ENCODE measurements around the gene SNRPD2. TPM values are rescaled to one million over a fixed set of nuclear protein-coding genes. Genes with fewer than 3 reads are reported as not detected.
"Not testable (repeated sequence)": the region's sequence is repeated elsewhere in the genome, so short reads cannot be mapped to it uniquely, and the experiment has no call there.

Gene SNRPD2
- 100 to 1,000 TPM; 206 to 339 (median 266) TPM for polyA plus RNA-seq (ENCODE audit: insufficient read length in 10 of 10)
- long read RNA-seq, donor 1, transcript SNRPD2-201 (3 exons, 901 nt) = major isoform, 143 of 176 reads
- long read RNA-seq, donor 1, partial matches to known transcripts = 24 of 176 reads
- long read RNA-seq, donor 1, other reads (novel, unspliced or antisense) = 8 of 176 reads
- long read RNA-seq, donor 2, transcript SNRPD2-201 (3 exons, 901 nt) = major isoform, 140 of 162 reads
- long read RNA-seq, donor 2, partial matches to known transcripts = 16 of 162 reads
- long read RNA-seq, donor 2, other reads (novel, unspliced or antisense) = 5 of 162 reads
- long read RNA-seq, donor 3 = 0 reads
- long read RNA-seq, donor 4, transcript SNRPD2-201 (3 exons, 901 nt) = major isoform, 100 of 141 reads
- long read RNA-seq, donor 4, partial matches to known transcripts = 40 of 141 reads
- long read RNA-seq, donor 4, other reads (novel, unspliced or antisense) = 0 of 141 reads
- long read RNA-seq, donor 5, transcript SNRPD2-201 (3 exons, 901 nt) = major isoform, 236 of 283 reads
- long read RNA-seq, donor 5, partial matches to known transcripts = 33 of 283 reads
- long read RNA-seq, donor 5, other reads (novel, unspliced or antisense) = 7 of 283 reads
- long read RNA-seq, donor 6, transcript SNRPD2-201 (3 exons, 901 nt) = major isoform, 123 of 167 reads
- long read RNA-seq, donor 6, partial matches to known transcripts = 35 of 167 reads
- long read RNA-seq, donor 6, other reads (novel, unspliced or antisense) = 7 of 167 reads
- long read RNA-seq, donor 7, transcript SNRPD2-201 (3 exons, 901 nt) = major isoform, 97 of 121 reads
- long read RNA-seq, donor 7, partial matches to known transcripts = 24 of 121 reads
- long read RNA-seq, donor 7, other reads (novel, unspliced or antisense) = 0 of 121 reads
- long read RNA-seq, donor 8, transcript SNRPD2-201 (3 exons, 901 nt) = major isoform, 117 of 146 reads
- long read RNA-seq, donor 8, partial matches to known transcripts = 22 of 146 reads
- long read RNA-seq, donor 8, other reads (novel, unspliced or antisense) = 6 of 146 reads
- long read RNA-seq, donor 9, transcript SNRPD2-201 (3 exons, 901 nt) = major isoform, 19 of 19 reads
- long read RNA-seq, donor 9, partial matches to known transcripts = 0 of 19 reads
- long read RNA-seq, donor 9, other reads (novel, unspliced or antisense) = 0 of 19 reads

GRCh38 chr19:45691516-45692186 lies at the start of gene SNRPD2:
Gene SNRPD2 (minus strand): TSS chr19:45691953. CDS start chr19:45691888, 65 bp downstream.
- DNase-seq = peak; percentile 95 to 98 (median 96)

GRCh38 chr19:45739498-45740439 lies 48.0 kb upstream of the SNRPD2 start:
- no peak for DNase-seq

- no peak for DNase-seq
Measured at GRCh38 chr19:45733160-45733810, 41.5 kb upstream of the SNRPD2 start, which contains the start of gene MEIOSIN. Gene MEIOSIN (plus strand): TSS chr19:45733439. CDS start chr19:45735377, 1,938 bp downstream.

GRCh38 chr19:45730368-45731288 lies 38.9 kb upstream of the SNRPD2 start, which contains the start of gene FBXO46:
Gene FBXO46 (minus strand): TSS chr19:45730896. CDS start chr19:45713495, 17,401 bp downstream.
- DNase-seq = peak; percentile 96 to 98 (median 98)

GRCh38 chr19:45729800-45730290 lies 38.1 kb upstream of the SNRPD2 start:
- DNase-seq = no peak

GRCh38 chr19:45728683-45729082 lies 36.9 kb upstream of the SNRPD2 start:
- not testable (repeated sequence) for DNase-seq

- not testable (repeated sequence) for DNase-seq
Measured at GRCh38 chr19:45720065-45720464, 28.3 kb upstream of the SNRPD2 start.

- DNase-seq = no peak
Measured at GRCh38 chr19:45717983-45718650, 26.4 kb upstream of the SNRPD2 start.

- DNase-seq = peak; percentile 98 to 99 (median 99)
Measured at GRCh38 chr19:45717131-45717982, 25.6 kb upstream of the SNRPD2 start.

- DNase-seq = peak; percentile 21 to 67 (median 23)
Measured at GRCh38 chr19:45716359-45717130, 24.8 kb upstream of the SNRPD2 start.

GRCh38 chr19:45715139-45715538 lies 23.4 kb upstream of the SNRPD2 start:
- no peak for DNase-seq

- DNase-seq = no peak
Measured at GRCh38 chr19:45713141-45713540, 21.4 kb upstream of the SNRPD2 start.

GRCh38 chr19:45712699-45713067 lies 20.9 kb upstream of the SNRPD2 start:
- no peak for DNase-seq

GRCh38 chr19:45711851-45712698 lies 20.3 kb upstream of the SNRPD2 start:
- DNase-seq = no peak

All from muscle of back (tissue), 13 donors.